Astrocyte (in vitro differentiated cells and primary cell): Measurements from ENCODE around the gene IARS1.

Experiments
- CTCF ChIP-seq: IDR thresholded peaks from 2 replicates; pipeline ENCODE4 v1.5.1; 2011; ENCODE audit warnings: low read depth, mild to moderate bottlenecking, inconsistent platforms, low read length, moderate library complexity; ENCODE audit not compliant: insufficient read depth
- EZH2 ChIP-seq: IDR thresholded peaks from 2 replicates; pipeline ENCODE4 v1.6.1; 2012; ENCODE audit warnings: mild to moderate bottlenecking, low read length, inconsistent platforms; ENCODE audit not compliant: insufficient read depth

GRCh38 chr9:92278110-92278509, 15.4 kb downstream of the IARS1 start:
- TF ChIP-seq EZH2 (no peak), CTCF (no peak)
